HG03064 (cell line): ENCODE measurements around the gene TERB1.

Experiments used
- ATAC-seq: cut with Tn5 transposase; IDR thresholded peaks from one replicate; pipeline ENCODE4 v1.9.1; 2021; ENCODE audit warnings: low read depth; ENCODE audit not compliant: unreplicated experiment

Gene TERB1

DNA sequence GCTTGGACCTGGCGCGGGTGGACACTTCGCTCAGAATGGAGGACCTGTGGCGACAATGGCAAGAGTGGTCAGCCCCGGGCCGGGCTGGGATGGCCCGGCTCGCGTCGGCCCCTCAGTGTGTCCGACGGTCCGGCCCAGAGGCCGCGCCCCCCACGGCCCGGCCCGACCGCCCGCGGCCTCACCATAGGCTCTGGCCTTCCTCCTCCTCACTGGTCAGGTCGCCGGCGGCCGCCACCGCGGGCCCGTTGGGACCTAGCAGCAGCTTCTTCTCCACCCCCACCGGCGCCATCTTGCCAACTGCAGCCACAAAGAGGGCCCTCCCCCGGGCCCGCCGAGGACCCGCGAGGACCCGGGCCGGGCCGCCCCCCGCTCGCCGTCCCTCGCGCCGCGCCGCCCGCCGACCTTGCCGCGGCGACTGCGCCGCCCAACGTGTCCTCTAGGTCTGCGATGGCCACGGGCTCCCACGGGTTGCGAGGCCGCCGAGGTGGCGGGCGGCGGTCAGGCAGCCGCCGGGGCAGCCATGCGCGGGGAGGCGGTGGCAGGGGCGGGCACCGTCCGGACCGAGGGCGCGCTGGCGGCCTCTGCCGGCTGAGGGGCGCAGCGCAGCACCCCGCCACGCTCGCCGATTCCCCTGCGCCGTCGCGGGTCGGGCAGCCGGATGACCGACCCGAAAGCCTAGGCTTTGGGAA is 49.9 kb downstream of the TERB1 start, which contains the start of gene DYNC1LI2:
Gene DYNC1LI2 (minus strand): TSS at position 307 of the 689 bp plus-strand sequence. CDS start 18 bp downstream, at position 289.
- peak; percentile 83 for ATAC-seq

DNA sequence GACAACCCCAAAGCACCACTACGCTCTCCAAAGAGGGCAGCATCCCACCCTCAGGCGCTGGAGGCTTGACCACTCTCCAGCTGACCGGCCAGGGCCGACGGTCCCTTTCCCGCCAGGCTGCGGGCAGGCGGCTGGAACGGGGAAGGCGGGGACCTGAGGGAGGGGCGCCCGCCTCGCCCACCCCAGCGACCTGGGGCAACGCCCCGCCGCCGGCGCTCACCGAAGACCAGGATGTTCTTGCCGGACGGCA is 50.4 kb downstream of the TERB1 start:
- no peak for ATAC-seq

DNA sequence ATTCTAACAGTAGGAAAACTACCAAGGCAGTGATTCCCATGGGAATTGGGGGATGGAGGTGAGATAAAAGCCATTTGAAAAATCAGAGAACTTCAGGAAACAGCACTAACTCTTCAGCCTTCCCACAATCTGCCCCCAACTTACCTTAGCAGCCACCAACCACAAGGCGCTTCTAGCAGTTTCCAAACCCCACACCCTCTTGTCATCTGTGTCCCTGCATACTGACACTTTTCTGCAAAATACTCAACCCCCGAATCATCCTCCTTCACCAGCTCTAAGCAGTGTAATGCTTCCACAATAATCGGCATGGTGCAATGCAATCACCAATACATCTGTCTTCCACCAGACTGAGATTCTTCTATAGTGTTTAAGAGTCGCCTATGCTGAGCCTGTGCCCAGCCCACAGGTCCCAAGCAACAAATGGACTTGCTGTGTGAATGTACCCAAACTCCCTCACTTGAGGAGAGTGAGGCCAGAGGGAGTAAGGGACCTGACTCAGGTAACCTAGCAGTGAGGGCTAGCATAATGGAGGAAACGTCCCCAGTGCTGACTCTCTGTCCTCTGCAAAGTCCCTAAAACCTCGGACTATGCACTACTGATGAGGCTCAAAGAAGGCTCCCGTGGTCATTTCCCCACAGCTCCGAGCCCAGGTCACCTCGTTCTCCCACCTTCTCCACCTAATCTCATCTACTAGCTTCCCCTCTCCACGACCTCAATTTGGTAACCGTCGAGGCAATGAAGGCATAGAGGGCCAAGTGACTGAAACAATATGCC is 50.9 kb downstream of the TERB1 start:
- no peak for ATAC-seq

DNA sequence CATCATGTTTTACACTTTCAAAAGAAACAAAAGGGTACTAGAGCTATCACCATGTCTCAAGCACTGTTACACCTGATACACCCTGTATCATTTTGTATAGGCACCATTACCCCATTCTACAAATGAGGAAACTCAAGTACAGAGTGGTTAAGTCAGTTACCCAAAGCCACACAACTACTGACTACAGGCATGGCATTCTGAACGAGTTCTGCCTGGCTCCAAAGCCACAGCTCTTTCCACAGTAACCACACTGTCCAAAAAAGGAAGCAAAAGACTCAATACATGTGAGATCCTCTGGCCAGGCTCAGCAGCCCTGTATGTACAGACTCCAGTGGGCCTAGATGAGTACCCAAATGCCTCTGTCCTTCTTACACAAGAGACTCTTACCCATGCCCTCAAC is 54.7 kb downstream of the TERB1 start:
- ATAC-seq = peak; percentile 46

DNA sequence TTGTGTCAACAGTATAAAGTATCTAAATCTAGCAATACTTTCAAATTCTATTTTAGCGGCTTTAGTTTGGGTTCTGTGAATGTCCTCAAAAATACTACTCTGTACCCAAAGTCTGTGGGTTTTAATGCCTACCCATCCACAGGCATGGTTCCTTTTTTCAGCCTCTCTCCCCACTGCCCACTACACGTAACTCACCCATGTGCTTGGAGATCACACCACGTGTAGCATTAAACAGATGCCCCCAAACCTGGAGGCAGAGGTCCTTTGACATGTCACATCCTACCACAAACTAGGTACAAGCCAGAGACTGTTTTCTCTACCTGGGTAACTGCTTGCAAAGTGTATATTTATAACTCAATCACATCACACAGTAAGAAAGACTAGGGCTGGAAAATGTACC is 55.3 kb downstream of the TERB1 start:
- ATAC-seq = no peak

DNA sequence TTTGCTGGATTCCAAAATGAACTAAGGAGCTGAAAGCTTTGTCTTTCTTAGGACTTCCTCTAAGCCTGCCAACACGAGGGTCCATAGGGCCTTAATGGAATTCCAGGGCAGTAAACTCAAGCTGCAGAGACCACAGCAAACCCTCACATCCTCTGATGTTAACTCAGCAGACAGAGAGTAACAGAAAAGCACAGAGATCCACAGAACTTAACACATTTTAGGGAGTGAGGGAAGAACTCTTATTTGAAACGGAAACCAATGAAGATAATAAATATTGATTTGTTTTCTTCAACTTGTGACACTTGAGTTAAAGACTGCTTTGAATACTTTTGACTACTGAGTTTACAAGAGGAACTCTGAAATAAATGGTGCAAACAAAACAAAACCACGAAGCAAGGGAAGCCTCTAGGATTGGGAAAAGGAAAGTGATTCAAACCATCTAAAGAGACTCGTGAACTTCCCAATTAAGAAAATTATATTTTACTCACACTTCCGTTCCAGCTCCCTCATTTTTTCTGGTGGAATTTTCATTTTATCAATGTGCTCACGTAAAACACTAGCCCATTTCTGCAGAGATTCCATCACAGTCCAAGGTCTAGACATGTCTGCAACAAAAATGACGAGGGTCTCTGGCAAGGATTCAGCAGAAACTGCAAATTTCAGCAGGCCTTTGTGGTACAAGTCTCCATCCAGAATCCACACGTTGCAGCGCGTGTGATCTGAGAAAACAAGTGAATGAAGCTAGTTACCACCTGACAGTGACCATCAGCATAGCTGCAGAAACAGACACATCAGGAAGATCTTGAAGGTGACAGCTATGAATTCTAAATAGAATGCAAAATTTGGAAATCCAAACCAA is 59.2 kb downstream of the TERB1 start:
- no peak for ATAC-seq

DNA sequence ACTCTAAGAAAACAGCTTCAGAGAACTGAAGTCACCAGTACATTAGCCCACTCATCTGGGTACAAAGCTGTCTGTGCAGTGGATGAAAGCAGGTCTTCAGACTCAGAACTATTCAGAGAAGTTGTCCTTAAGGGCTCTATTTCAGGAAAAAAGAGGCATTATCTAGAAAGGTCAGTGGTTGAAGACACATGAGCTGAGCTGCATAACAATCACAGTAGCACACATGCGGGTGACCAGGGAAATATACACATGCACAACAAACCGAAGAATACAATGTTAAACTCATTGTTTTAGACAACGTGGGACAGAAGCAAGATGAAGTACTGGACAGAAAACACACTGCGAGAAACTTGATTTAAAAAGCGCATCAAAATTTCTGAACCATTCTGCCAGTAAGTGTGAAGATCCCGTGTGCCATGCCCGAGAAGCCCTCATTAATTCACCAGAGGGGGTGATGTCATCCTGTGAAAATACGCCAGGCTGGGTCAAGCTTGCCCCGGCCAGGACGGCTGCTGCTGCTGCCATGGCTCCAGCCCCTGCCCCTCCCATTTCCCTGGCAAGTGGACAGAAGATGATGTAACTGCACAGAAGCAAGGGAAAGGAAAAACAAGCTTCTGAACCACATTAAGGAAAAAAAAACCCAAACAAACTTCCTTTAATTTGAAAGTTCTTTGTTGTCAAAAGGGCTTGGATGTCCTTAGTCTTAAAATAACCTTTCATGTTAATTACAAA is 60.0 kb downstream of the TERB1 start:
- no peak for ATAC-seq

DNA sequence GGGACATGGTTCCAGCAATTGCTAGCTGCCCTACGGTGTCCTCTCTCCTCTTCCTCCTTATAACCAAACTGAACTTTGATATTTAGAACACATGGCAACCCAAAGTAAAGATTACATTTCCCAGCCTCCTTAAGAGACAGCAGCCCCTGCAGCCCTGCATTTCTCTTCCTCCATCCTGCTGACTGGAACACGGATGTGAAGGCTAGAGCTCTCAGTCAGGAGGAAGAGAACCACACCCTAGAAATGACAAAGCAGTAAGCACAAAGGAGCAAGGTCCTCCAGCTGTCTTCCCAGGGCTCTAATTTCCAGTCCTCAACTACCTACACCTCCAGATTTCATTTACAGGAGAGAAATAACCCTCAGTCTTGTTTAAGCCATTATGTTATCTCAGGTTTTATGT is 60.9 kb downstream of the TERB1 start:
- no peak for ATAC-seq

DNA sequence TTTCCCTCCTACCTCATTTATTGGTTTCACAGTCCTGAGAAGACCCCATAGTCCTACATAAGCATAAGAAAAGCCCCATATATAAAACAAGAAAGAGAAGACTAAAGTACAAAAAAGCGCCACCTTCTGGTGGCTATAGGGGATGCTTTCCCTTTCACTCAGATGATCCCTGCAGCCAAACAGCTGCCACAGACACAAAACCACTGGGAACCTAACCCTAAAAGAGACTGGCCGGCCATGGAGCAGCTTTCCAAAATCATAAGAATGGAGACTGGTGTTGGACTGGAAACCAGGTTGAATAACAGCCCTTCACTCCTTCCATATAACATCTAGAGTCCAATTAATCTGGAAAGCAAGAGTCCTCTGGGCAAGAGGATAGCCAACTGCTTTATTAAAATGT is 61.4 kb downstream of the TERB1 start:
- ATAC-seq = no peak

DNA sequence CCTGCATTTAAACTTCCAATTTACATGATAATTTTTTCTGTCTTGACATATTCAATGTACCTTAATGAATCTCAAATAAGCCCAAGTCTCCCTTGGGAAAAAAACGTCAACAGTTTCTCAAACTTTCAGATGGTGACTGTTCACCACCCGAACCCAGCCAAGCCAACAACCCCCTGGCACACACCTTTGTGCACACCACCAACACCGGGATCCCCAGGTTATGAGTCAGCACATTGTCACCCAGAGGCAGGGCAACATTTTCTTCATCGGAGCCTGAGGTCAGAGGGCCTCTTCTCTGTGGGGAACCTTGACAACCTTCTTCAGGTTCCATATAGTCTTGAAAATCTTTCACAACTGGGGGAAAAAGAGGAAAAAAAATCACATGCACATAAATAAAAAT is 65.5 kb downstream of the TERB1 start:
- ATAC-seq = no peak

DNA sequence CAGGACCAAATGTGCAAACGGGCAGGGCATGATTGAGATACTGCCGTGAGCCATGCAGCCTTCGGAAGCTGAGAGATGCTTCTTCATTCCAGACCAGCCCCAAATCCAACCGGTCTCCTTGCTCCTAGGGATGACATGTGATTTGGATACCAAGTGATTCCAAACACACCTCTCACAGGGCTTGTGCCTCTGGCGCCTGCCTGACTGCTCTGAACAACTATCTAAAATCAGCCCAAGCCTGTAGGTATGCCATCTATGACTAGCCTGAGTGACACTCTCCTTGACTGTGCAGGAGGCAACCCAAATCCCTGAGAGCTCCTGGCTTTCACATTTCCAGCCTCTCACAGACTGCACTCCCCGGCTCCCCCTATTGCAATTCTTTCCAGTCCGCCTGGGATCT is 70.3 kb downstream of the TERB1 start:
- ATAC-seq = no peak

DNA sequence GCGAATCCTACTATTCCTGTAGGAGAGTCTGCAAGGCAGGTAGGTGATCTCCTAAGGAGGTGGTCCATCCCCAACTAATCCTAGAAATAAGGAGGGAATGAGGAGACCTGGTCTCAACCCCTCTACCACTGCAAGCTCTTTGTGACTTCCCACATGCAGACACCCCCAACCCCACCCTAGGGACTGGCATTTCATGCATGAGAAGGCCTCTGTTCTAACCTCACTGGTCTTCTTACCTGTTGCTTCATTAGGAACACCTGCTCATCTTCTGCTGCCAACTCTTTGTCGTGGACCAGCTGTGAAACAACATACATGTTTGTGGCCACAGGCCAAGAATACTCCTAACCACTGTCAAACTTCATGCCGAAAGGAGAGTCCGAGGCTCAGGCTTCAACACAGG is 72.6 kb downstream of the TERB1 start:
- no peak for ATAC-seq

DNA sequence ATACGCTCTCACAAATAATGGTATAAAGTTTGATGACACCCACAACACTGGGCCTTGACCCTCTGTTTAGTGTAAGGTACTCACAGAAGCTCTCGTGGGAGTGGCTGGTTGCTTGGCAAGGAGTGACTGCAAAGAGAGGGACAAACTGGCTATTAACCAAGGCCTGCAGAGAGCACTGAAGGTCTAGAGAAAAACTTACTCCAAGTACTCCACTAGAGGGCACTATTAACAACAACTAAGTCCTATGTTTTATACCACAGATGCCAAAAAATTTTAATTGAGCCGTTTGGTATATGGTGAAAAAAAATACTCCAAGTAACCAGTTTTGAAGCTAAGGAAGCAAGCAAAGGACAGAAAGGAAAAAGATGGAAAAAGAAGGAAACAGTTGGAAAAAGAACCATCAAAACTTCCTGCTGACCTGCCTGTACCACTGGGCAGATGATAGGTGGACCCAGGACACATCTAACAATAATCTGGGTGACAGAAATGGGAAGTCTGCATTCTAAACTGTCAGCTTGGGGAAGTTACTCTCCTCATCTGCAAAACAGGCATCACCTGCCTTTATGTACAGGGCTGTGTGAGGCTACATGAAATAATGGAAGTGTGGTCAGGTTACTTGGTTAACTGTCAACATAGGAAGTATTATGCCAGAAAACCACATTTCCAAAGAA is 73.1 kb downstream of the TERB1 start:
- no peak for ATAC-seq

DNA sequence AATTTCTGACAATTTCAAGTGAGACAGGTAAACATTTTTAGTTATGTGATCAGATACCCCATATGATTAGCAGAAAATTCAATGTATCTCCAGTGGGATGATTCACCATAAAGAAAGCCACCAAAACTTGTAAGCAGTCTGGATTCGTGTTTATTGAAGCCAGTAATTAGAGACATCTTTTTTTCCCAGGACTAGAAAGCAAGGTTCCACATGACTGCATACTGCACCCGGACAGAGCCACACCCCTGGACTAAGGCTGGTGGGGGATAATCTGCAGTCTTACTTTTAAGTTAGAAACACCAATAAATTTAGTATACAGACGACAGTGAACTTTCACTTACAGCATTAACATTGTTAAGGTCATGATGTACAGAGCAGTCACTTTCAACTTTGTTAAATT is 80.6 kb downstream of the TERB1 start:
- no peak for ATAC-seq

DNA sequence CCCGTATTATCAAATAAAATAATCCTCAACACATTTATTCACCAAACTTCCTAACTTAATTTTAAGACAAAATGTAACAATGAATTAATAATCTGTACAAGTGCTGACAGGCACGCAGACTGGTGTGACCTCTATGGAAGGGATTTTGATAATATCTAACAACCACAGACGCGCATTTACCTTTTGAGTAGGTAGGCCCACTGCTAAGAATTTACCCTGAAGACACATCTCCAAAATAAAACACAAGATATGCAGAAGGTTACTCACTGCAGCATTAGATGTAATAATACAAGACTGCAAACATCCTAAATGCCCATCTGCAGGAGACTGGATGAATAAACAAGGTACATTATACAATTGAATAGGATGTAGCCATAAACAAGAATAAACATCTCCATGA is 82.1 kb downstream of the TERB1 start:
- no peak for ATAC-seq

DNA sequence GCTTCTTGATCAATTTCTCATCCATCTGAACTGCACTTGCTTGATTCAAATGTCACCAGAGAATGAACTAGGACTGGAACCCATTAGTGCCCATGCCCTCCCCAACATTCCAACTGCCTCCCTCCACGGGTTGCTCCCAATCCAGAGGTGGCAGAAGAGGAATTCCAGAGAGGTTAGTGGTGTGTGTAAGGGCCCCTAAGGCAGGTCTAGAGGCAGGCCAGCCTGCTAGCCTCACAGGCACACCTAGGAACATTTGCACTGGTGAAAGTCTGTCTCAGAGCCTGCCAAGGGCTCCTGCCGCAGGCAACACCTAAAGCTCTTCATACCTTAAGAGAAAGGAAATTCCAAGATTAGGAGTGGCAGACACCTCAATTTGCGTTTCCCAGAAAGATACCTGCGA is 83.6 kb downstream of the TERB1 start:
- ATAC-seq = no peak

DNA sequence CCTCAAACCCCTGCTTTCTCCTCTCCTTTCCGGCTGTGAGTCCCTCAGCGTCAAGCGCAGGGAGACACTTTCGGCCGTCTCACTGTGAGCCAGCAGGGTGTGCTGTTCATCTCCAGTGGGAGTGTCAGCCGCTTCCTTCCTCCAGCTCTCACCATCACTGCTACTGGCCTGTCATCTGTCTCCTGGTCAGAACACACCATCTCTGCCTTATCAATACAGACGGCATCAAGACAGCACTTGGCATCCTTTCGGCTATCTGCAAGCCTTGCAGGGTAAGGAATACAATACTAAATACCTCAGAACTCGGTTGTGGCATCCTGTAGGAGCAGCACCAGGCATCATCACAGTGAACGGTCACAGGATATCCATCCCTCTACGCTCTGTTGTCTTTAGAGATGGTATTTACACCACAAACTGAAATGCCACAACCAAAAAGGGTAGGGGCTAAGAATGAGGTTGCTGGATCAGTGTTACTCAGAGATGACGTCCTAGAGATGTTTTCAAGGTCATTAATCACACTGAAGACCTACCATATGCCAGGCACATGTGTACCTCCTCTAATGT is 84.2 kb downstream of the TERB1 start:
- no peak for ATAC-seq

DNA sequence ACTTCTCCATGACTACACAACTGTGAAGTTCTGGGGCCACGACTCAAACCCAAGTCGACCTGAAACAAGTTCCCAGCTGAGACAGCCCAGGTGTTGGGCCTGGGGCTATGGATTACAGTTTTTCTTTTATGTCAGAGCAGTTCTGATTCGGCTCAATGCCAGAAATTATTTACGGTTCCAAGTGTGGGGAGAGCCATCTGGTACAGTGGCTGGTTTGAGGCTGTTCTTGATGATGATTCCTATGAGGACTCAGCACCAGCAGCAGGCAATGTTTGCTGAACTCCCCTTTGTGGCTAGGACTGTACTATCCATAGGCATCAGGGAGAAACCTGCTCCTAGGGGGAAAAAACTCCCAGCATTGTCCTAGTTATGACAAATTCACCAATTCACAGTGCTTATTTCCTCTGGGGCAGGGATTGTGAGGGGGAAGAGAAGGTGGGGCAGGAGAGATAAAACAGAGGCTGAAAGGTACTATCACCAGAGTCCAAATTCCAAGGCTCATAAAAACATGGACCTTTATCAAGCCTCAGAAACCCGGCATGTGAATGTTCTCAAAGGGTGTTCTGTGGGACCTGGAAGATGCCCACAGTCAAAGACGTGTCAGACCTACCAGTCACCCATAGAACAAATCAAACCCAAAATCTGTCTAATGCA is 86.6 kb downstream of the TERB1 start:
- no peak for ATAC-seq

DNA sequence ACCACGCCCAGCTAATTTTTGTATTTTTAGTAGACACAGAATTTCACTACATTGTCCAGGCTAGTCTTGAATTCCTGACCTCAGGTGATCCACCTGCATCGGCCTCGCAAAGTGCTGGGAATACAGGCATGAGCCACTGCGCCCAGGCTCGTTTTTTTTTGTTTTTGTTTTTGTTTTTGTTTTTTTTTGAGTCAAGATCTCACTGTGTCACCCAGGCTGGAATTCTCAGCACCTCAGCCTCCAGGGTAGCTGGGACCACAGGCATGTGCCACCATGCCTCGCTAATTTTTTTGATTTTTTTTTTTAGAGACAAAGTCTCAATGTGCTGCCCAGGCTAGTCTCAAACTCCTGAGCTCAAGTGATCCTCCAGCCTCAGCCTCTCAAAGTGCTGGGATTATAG is 87.3 kb downstream of the TERB1 start:
- no peak for ATAC-seq

DNA sequence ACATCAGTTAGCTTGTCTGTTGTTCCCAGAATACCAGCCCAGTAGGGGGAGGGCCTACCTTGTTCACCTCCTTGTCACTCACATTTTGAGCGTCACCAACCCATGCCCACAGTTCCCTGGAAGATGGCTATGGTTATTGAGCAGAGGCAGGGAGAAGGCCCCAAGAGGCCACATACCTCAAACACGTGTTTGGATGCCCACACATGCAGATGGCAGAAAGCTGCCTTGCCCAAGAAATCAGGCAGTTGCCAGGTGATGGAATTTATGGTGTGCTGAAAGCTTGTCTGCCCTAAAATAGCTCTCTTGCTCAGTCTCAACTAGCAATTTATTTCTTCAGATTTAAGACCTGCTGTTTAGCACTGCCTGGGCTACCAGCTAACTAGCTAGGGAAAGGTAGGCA is 88.3 kb downstream of the TERB1 start:
- no peak for ATAC-seq
